Astrocyte (in vitro differentiated cells and primary cell): Measurements from ENCODE around the gene TRAP1.
"Not testable (repeated sequence)": the region's sequence is repeated elsewhere in the genome, so short reads cannot be mapped to it uniquely, and the experiment has no call there.

Experiments
- EZH2 ChIP-seq: IDR thresholded peaks from 2 replicates; pipeline ENCODE4 v1.6.1; 2012; ENCODE audit warnings: mild to moderate bottlenecking, low read length, inconsistent platforms; ENCODE audit not compliant: insufficient read depth
- TF ChIP-seq, protein P1 (sequence below): IDR thresholded peaks from 2 replicates; pipeline ENCODE4 v1.5.1; 2011; ENCODE audit warnings: low read depth, mild to moderate bottlenecking, inconsistent platforms, low read length, moderate library complexity; ENCODE audit not compliant: insufficient read depth

DNA sequence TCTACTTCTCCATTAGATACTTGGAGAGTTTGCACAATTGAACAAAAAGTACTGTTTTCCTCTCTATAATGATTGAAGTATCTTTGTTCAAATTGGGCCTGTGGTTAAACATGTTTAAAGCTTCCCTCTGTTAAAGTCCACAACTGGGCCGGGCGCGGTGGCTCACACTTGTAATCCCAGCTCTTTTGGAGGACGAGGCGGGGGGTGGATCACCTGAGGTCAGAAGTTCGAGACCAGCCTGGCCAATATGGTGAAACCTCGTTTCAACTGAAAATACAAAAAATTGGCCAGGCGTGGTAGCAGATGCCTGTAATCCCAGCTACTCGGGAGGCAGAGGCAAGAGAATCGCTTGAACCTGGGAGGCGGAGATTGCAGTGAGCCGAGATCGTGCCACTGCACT is 108.3 kb downstream of the TRAP1 start:
- TF ChIP-seq, protein P1, sequence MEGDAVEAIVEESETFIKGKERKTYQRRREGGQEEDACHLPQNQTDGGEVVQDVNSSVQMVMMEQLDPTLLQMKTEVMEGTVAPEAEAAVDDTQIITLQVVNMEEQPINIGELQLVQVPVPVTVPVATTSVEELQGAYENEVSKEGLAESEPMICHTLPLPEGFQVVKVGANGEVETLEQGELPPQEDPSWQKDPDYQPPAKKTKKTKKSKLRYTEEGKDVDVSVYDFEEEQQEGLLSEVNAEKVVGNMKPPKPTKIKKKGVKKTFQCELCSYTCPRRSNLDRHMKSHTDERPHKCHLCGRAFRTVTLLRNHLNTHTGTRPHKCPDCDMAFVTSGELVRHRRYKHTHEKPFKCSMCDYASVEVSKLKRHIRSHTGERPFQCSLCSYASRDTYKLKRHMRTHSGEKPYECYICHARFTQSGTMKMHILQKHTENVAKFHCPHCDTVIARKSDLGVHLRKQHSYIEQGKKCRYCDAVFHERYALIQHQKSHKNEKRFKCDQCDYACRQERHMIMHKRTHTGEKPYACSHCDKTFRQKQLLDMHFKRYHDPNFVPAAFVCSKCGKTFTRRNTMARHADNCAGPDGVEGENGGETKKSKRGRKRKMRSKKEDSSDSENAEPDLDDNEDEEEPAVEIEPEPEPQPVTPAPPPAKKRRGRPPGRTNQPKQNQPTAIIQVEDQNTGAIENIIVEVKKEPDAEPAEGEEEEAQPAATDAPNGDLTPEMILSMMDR: not testable (repeated sequence)
- not testable (repeated sequence) for TF ChIP-seq EZH2
